KMS-11 (cell line): Measurements from ENCODE around the gene TIMM17A.

ENCODE experiments used
- H2AFZ ChIP-seq: fragments of 200-600 bp; sonication (generic); 2 replicates; pipeline ENCODE4 v1.6.1; 2016; ENCODE audit warnings: antibody characterized with exemption, mixed run types, low read depth
- H3K27ac ChIP-seq: fragments of 200-600 bp; sonication (generic); 2 replicates; pipeline ENCODE4 v1.6.1; 2016; ENCODE audit warnings: mild to moderate bottlenecking, mixed run types
- H3K27me3 ChIP-seq: fragments of 200-600 bp; sonication (generic); 2 replicates; pipeline ENCODE4 v1.6.1; 2017; ENCODE audit warnings: mild to moderate bottlenecking, low read depth, mixed run types, moderate library complexity; ENCODE audit not compliant: insufficient read depth
- H3K36me3 ChIP-seq: fragments of 200-600 bp; sonication (generic); 2 replicates; pipeline ENCODE4 v1.6.1; 2017; ENCODE audit warnings: mild to moderate bottlenecking, mixed run types; ENCODE audit not compliant: insufficient read depth
- H3K4me1 ChIP-seq: fragments of 200-600 bp; sonication (generic); 2 replicates; pipeline ENCODE4 v1.6.1; 2016; ENCODE audit warnings: mild to moderate bottlenecking, low read depth, mixed run types; ENCODE audit not compliant: poor library complexity, severe bottlenecking
- H3K4me2 ChIP-seq: fragments of 200-600 bp; sonication (generic); 2 replicates; pipeline ENCODE4 v1.7.0; 2016; ENCODE audit warnings: mild to moderate bottlenecking, mixed run types
- H3K4me3 ChIP-seq: fragments of 200-600 bp; sonication (generic); IDR thresholded peaks from 2 replicates; pipeline ENCODE4 v1.6.1; 2017; ENCODE audit warnings: low read depth, low read length, mixed read lengths; ENCODE audit not compliant: insufficient read depth
- H3K79me2 ChIP-seq: fragments of 200-600 bp; sonication (generic); 2 replicates; pipeline ENCODE4 v1.6.1; 2016; ENCODE audit warnings: low read depth, mixed run types; ENCODE audit not compliant: insufficient read depth
- H3K9ac ChIP-seq: fragments of 200-600 bp; sonication (generic); 2 replicates; pipeline ENCODE4 v1.6.1; 2016; ENCODE audit warnings: mild to moderate bottlenecking, mixed run types
- H4K20me1 ChIP-seq: fragments of 200-600 bp; sonication (generic); 2 replicates; pipeline ENCODE4 v1.6.1; 2016; ENCODE audit warnings: mild to moderate bottlenecking, mixed run types; ENCODE audit not compliant: insufficient read depth
- TF ChIP-seq, protein P1 (sequence below): fragments of 200-600 bp; sonication (generic); conservative IDR thresholded peaks from 2 replicates; pipeline ENCODE4 v1.6.1; 2017; ENCODE audit warnings: low read depth, mild to moderate bottlenecking, antibody characterized with exemption, low read length, moderate library complexity, mixed read lengths

The TIMM17A gene

DNA sequence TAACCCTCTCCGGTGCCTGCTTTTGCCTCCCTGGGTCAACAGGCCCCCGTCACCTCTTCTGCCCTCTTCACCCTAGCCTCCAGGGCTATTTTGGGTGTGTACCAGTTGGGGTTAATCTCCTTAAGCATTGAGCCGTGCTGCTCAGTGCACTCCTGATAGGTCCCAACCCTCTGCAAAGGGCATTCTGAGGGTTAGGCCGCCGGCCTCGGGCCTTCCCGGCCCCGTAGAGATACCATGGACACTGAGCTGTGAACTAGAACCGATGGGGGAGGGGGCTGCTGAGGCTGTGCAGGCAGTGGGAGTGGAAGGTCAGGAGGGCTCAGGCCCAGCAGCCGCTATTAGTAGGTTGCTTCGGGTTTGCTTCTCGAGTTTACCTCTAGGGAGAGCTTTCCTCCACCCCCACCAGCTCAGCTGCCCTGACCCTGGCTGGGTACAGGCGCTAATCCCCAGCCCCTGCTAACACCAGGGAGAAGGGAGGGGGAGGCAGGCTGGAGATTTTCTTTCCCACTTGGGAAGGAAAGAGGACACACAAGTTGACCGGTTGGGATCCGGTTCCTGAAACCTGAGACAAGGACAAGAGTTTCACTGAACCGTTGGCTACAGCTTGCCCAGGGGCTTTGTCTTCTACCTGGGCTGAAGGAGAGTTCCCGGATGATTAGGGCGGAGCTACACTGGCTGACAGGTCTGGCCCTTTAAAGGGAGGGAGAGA, 13.7 kb upstream of the TIMM17A start:
- Histone ChIP-seq H3K79me2 (no peaks in the 10 kb centered on the region), H3K4me3 (no peak overlapping the region), H3K4me2 (no peak overlapping the region), H3K27me3 (peaks cover 15% of the 10 kb centered on the region; the same call in 1 of the 2 replicates), H2AFZ (no peak overlapping the region), H3K27ac (no peak overlapping the region), H4K20me1 (no peaks in the 10 kb centered on the region), H3K36me3 (no peaks in the 10 kb centered on the region), H3K9ac (no peak overlapping the region), H3K4me1 (no peaks in the 10 kb centered on the region)
- TF ChIP-seq, protein P1, sequence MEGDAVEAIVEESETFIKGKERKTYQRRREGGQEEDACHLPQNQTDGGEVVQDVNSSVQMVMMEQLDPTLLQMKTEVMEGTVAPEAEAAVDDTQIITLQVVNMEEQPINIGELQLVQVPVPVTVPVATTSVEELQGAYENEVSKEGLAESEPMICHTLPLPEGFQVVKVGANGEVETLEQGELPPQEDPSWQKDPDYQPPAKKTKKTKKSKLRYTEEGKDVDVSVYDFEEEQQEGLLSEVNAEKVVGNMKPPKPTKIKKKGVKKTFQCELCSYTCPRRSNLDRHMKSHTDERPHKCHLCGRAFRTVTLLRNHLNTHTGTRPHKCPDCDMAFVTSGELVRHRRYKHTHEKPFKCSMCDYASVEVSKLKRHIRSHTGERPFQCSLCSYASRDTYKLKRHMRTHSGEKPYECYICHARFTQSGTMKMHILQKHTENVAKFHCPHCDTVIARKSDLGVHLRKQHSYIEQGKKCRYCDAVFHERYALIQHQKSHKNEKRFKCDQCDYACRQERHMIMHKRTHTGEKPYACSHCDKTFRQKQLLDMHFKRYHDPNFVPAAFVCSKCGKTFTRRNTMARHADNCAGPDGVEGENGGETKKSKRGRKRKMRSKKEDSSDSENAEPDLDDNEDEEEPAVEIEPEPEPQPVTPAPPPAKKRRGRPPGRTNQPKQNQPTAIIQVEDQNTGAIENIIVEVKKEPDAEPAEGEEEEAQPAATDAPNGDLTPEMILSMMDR = no peak

- H3K79me2 ChIP-seq = no peaks in the 10 kb centered on the region
- TF ChIP-seq, protein P1 = no peak
- H3K4me1 ChIP-seq = no peaks in the 10 kb centered on the region
- no peak overlapping the region for H3K9ac ChIP-seq
- peaks cover 19% of the 10 kb centered on the region; the same call in 1 of the 2 replicates for H3K27me3 ChIP-seq
- H3K4me2 ChIP-seq = no peak overlapping the region
- H2AFZ ChIP-seq = no peak overlapping the region
- H3K36me3 ChIP-seq = no peaks in the 10 kb centered on the region
- H4K20me1 ChIP-seq = no peaks in the 10 kb centered on the region
- no peak overlapping the region for H3K4me3 ChIP-seq
- no peak overlapping the region for H3K27ac ChIP-seq
Measured at GRCh38 chr1:201942129-201942495, 13.2 kb upstream of the TIMM17A start.

DNA sequence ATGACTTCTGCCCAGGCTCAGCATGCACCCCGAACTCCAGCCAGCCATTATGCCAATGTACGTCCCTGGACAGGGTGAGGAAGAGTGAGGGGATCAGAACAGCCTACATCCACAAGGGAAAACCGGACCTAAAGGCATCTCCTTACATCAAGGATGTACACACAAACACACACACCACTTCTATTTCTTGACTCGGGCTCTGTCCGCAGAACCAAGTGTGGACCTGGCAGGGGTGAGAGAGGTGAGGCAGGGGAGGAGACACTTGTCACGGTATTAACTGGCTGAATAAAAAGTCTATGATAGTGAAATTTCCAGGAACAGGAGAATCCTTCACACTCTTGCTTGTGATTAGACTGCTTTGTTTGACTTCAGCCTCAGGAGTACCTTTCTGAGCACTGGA, 11.3 kb upstream of the TIMM17A start:
- no peaks in the 10 kb centered on the region for H4K20me1 ChIP-seq
- H3K79me2 ChIP-seq = no peaks in the 10 kb centered on the region
- H3K36me3 ChIP-seq = no peaks in the 10 kb centered on the region
- no peak overlapping the region for H3K4me2 ChIP-seq
- peaks cover 23% of the 10 kb centered on the region; the same call in 1 of the 2 replicates for H3K27me3 ChIP-seq
- H3K4me1 ChIP-seq = no peaks in the 10 kb centered on the region
- H3K27ac ChIP-seq = no peak overlapping the region
- TF ChIP-seq, protein P1 = no peak
- no peak overlapping the region for H3K4me3 ChIP-seq
- no peak overlapping the region for H3K9ac ChIP-seq
- H2AFZ ChIP-seq = no peak overlapping the region

DNA sequence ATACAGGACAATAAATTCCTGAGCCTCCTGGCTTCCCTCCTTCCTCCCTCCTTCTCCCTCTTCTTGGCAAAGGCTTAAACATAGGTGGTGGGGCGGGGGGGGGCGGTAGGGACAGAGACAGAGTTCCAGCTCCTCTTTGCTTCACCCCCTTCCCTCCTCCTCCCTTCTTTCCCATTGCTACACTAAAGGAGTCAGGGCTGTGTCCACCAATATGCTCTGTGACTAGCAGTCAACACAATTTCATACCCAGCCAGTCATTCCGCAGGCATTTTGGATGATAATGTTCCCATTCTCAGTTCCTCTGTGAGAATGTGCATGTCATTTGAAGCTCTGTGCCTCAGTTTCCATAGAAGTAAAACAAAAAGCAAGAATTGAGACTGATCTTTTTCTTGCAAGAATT, 10.7 kb upstream of the TIMM17A start:
- Histone ChIP-seq H3K79me2 (no peaks in the 10 kb centered on the region), H3K27ac (no peak overlapping the region), H4K20me1 (no peaks in the 10 kb centered on the region), H3K9ac (no peak overlapping the region), H3K4me2 (no peak overlapping the region), H2AFZ (no peak overlapping the region), H3K27me3 (peaks cover 23% of the 10 kb centered on the region; the same call in 1 of the 2 replicates), H3K4me3 (no peak overlapping the region), H3K36me3 (no peaks in the 10 kb centered on the region), H3K4me1 (no peaks in the 10 kb centered on the region)
- TF ChIP-seq, protein P1 = no peak
